H9 (cell line): Measurements from ENCODE around the gene BEX3. TPM values are rescaled to one million over a fixed set of nuclear protein-coding genes. Genes with fewer than 3 reads are reported as not detected.

Experiments
- DNase-seq: peaks from one replicate; pipeline ENCODE4 v3.0.0-alpha.2; 2017
- H2AFZ ChIP-seq: one replicate; pipeline ENCODE4 v1.6.1; 2013; ENCODE audit warnings: mild to moderate bottlenecking, low read length, control low read depth, moderate library complexity
- H2AK5ac ChIP-seq: 2 replicates; pipeline ENCODE4 v1.6.1; 2013; ENCODE audit warnings: low read length, control low read depth, mixed read lengths; ENCODE audit not compliant: insufficient read length
- H2BK120ac ChIP-seq: one replicate; pipeline ENCODE4 v1.6.1; 2013; ENCODE audit warnings: low read depth, mild to moderate bottlenecking, low read length, control low read depth, inconsistent platforms; ENCODE audit not compliant: poor library complexity, severe bottlenecking
- H2BK12ac ChIP-seq: 2 replicates; pipeline ENCODE4 v1.6.1; 2013; ENCODE audit warnings: low read length, control low read depth, mixed read lengths, low read depth; ENCODE audit not compliant: insufficient read length
- H2BK15ac ChIP-seq: 2 replicates; pipeline ENCODE4 v1.6.1; 2013; ENCODE audit warnings: low read depth, low read length, control low read depth
- H2BK20ac ChIP-seq: one replicate; pipeline ENCODE4 v1.6.1; 2013; ENCODE audit warnings: low read depth, mild to moderate bottlenecking, low read length, control low read depth, inconsistent platforms; ENCODE audit not compliant: poor library complexity, severe bottlenecking
- H2BK5ac ChIP-seq: 2 replicates; pipeline ENCODE4 v1.6.1; 2013; ENCODE audit warnings: low read length, control low read depth, mixed read lengths; ENCODE audit not compliant: insufficient read length
- H3K14ac ChIP-seq: 2 replicates; pipeline ENCODE4 v1.6.1; 2013; ENCODE audit warnings: low read length, control low read depth; ENCODE audit not compliant: insufficient read depth
- H3K18ac ChIP-seq: 2 replicates; pipeline ENCODE4 v1.6.1; 2013; ENCODE audit warnings: low read depth, mild to moderate bottlenecking, mixed read lengths, low read length, control low read depth; ENCODE audit not compliant: insufficient read length
- H3K23ac ChIP-seq: 2 replicates; pipeline ENCODE4 v1.6.1; 2013; ENCODE audit warnings: low read length, control low read depth, mixed read lengths, low read depth; ENCODE audit not compliant: insufficient read length
- H3K23me2 ChIP-seq: 2 replicates; pipeline ENCODE4 v1.6.1; 2013; ENCODE audit warnings: low read depth, mild to moderate bottlenecking, mixed read lengths, low read length, control low read depth; ENCODE audit not compliant: insufficient read length, poor library complexity, severe bottlenecking
- H3K27ac ChIP-seq: 2 replicates; pipeline ENCODE4 v1.5.1; 2013; ENCODE audit warnings: low read length, control low read depth, mixed read lengths, low read depth; ENCODE audit not compliant: insufficient read length
- H3K27me3 ChIP-seq: 2 replicates; pipeline ENCODE4 v1.6.1; 2013; ENCODE audit warnings: low read length, control low read depth, inconsistent platforms; ENCODE audit not compliant: insufficient read depth
- H3K4ac ChIP-seq: 2 replicates; pipeline ENCODE4 v1.6.1; 2013; ENCODE audit warnings: low read depth, mild to moderate bottlenecking, control low read depth, inconsistent platforms, low read length, moderate library complexity
- H3K4me1 ChIP-seq: 2 replicates; pipeline ENCODE4 v1.6.1; 2013; ENCODE audit warnings: low read length, control low read depth, inconsistent platforms; ENCODE audit not compliant: insufficient read depth
- H3K4me2 ChIP-seq: 2 replicates; pipeline ENCODE4 v1.6.1; 2013; ENCODE audit warnings: low read length, control low read depth, mixed read lengths; ENCODE audit not compliant: insufficient read length, insufficient read depth
- H3K56ac ChIP-seq: 2 replicates; pipeline ENCODE4 v1.6.1; 2013; ENCODE audit warnings: low read depth, mild to moderate bottlenecking, mixed read lengths, low read length, control low read depth; ENCODE audit not compliant: insufficient read length
- H3K79me1 ChIP-seq: 2 replicates; pipeline ENCODE4 v1.6.1; 2013; ENCODE audit warnings: low read depth, mild to moderate bottlenecking, moderate library complexity, low read length, control low read depth, inconsistent platforms; ENCODE audit not compliant: insufficient read depth, poor library complexity, severe bottlenecking
- H3K79me2 ChIP-seq: 2 replicates; pipeline ENCODE4 v1.6.1; 2013; ENCODE audit warnings: low read length, control low read depth, inconsistent platforms; ENCODE audit not compliant: insufficient read depth
- H3K9ac ChIP-seq: 2 replicates; pipeline ENCODE4 v1.6.1; 2013; ENCODE audit warnings: low read length, control low read depth, mixed read lengths; ENCODE audit not compliant: insufficient read length; ENCODE audit errors: extremely low read depth
- H3K9me3 ChIP-seq: one replicate; pipeline ENCODE4 v1.6.1; 2013; ENCODE audit warnings: low read depth, low read length, inconsistent platforms; ENCODE audit not compliant: control insufficient read depth
- H3T11ph ChIP-seq: one replicate; pipeline ENCODE4 v1.6.1; 2013; ENCODE audit warnings: mild to moderate bottlenecking, low read length, control low read depth, inconsistent platforms
- H4K20me1 ChIP-seq: one replicate; pipeline ENCODE4 v1.6.1; 2013; ENCODE audit not compliant: control insufficient read depth, insufficient read length, insufficient read depth
- H4K5ac ChIP-seq: 2 replicates; pipeline ENCODE4 v1.6.1; 2013; ENCODE audit warnings: low read depth, mild to moderate bottlenecking, mixed read lengths, low read length, control low read depth; ENCODE audit not compliant: insufficient read length
- H4K8ac ChIP-seq: replicated peaks from 2 replicates; pipeline ENCODE4 v1.6.1; 2013; ENCODE audit warnings: low read length, control low read depth, mixed read lengths, low read depth; ENCODE audit not compliant: insufficient read length
- H4K91ac ChIP-seq: 2 replicates; pipeline ENCODE4 v1.6.1; 2013; ENCODE audit warnings: low read depth, mild to moderate bottlenecking, moderate library complexity, mixed read lengths, low read length, control low read depth; ENCODE audit not compliant: insufficient read length
- H3K27ac Mint-ChIP-seq, 3 experiments: 2 replicates in 2 of 3; 3 replicates in 1 of 3; pipeline ENCODE4 v1.8.0; 2020 to 2021; ENCODE audit warnings: mixed read lengths in 3 of 3, mild to moderate bottlenecking in 1 of 3, moderate library complexity in 1 of 3
- H3K27me3 Mint-ChIP-seq: 2 replicates; pipeline ENCODE4 v1.8.0; 2021; ENCODE audit warnings: low read depth, mild to moderate bottlenecking, moderate library complexity, mixed read lengths
- H3K36me3 Mint-ChIP-seq, 3 experiments: 2 replicates in 2 of 3; 3 replicates in 1 of 3; pipeline ENCODE4 v1.8.0; 2020 to 2021; ENCODE audit warnings: low read depth in 3 of 3, mixed read lengths in 3 of 3; ENCODE audit not compliant: insufficient read depth in 1 of 3
- H3K4me1 Mint-ChIP-seq, 2 experiments: 2 replicates each; pipeline ENCODE4 v1.8.0; 2020; ENCODE audit warnings: mixed read lengths in 2 of 2
- H3K4me3 Mint-ChIP-seq, 2 experiments: 2 replicates in 1 of 2; 3 replicates in 1 of 2; pipeline ENCODE4 v1.8.0; 2020 to 2021; ENCODE audit warnings: mild to moderate bottlenecking in 2 of 2, mixed read lengths in 2 of 2, moderate library complexity in 1 of 2
- H3K9me3 Mint-ChIP-seq, 2 experiments: 2 replicates in 1 of 2; 3 replicates in 1 of 2; pipeline ENCODE4 v1.8.0; 2020; ENCODE audit warnings: mild to moderate bottlenecking in 2 of 2, mixed read lengths in 2 of 2, moderate library complexity in 1 of 2
- WGBS: extraction: QIAGEN DNeasy Blood & Tissue Kit; methylation state at CpG from one replicate; pipeline ENCODE4 v1.1.7; 2013; ENCODE audit warnings: missing lambda C conversion rate, low lambda C conversion rate, mixed read lengths; ENCODE audit not compliant: insufficient read length; ENCODE audit errors: extremely low coverage; 5-methylcytosine and 5-hydroxymethylcytosine counted together
- total RNA-seq: library from RNA; stranded (reverse); gene quantifications from 2 replicates; pipeline ENCODE4 v1.2.1, GENCODE V29; 2021
- TF ChIP-seq, protein P1 (sequence below): fragments of 200-600 bp; sonication (generic); conservative IDR thresholded peaks from 3 replicates; pipeline ENCODE4 v1.8.0; 2021; ENCODE audit warnings: antibody characterized with exemption, mild to moderate bottlenecking

Gene BEX3
- total RNA-seq, 1 experiment from 2014 or later, result 305 TPM

DNA sequence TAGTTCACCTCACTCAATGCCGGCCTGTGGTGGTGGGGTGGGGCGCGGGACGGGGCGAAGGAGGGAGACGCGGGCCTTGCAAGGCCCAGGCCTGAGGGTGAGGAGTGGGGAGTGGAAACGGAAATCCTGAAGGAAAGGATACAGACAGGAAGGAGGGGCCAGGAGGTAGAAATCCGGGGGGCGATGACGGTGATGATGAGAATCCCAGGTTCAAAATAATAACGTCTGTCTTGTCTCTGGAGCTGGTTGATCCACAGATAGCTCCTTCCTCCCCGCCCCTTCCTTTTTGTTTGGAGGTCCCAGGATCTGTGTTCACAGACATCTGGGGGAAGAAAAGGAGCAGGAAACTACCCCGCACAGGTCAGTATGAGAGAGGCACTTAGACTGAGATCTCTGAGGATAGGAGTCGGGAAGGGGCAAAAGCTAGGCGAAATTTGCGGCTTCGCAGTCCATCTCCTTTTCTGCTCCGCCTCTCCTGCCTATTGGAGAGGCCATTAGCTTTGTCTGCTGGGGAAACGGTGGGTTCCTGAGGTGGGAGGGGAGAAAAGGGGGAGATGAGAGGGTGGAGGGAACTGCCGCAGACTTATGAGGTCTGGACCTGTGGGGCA, 45.6 kb upstream of the BEX3 start:
- Mint-ChIP-seq H3K36me3 (no peaks in the 10 kb centered on the region; a peak in 1 of 7 replicates), H3K27me3 (no peaks in the 10 kb centered on the region), H3K9me3 (peaks cover 3 to 50% of the 10 kb centered on the region in 2 experiments; a peak in 3 of 5 replicates), H3K27ac (peak overlapping the region in 2 of 3 experiments; percentile 56 to 83; a peak in 5 of 7 replicates), H3K4me1 (peaks cover 26 to 28% of the 10 kb centered on the region in 2 experiments), H3K4me3 (peak overlapping the region; percentile 51 to 74)
- no peaks in the 10 kb centered on the region for H3K9me3 ChIP-seq
- DNase-seq, result peak; percentile 71
- no peak overlapping the region for H2BK15ac ChIP-seq
- H3K56ac ChIP-seq, result no peak overlapping the region
- no peak overlapping the region for H2BK120ac ChIP-seq
- no peak overlapping the region for H3K14ac ChIP-seq
- no peak overlapping the region for H4K8ac ChIP-seq
- no peaks in the 10 kb centered on the region for H4K20me1 ChIP-seq
- no peak overlapping the region for H3K23ac ChIP-seq
- H3K23me2 ChIP-seq, result no peaks in the 10 kb centered on the region
- H2BK20ac ChIP-seq, result no peak overlapping the region
- no peaks in the 10 kb centered on the region; the same call in 1 of the 2 replicates for H3K4me1 ChIP-seq
- no peaks in the 10 kb centered on the region for H3K79me1 ChIP-seq
- no peaks in the 10 kb centered on the region for H3K79me2 ChIP-seq
- H3K9ac ChIP-seq, result no peak overlapping the region
- no CpG with 5 or more reads among the region's 21 CpGs for WGBS
- no peaks in the 10 kb centered on the region for H3K27me3 ChIP-seq
- TF ChIP-seq, protein P1, sequence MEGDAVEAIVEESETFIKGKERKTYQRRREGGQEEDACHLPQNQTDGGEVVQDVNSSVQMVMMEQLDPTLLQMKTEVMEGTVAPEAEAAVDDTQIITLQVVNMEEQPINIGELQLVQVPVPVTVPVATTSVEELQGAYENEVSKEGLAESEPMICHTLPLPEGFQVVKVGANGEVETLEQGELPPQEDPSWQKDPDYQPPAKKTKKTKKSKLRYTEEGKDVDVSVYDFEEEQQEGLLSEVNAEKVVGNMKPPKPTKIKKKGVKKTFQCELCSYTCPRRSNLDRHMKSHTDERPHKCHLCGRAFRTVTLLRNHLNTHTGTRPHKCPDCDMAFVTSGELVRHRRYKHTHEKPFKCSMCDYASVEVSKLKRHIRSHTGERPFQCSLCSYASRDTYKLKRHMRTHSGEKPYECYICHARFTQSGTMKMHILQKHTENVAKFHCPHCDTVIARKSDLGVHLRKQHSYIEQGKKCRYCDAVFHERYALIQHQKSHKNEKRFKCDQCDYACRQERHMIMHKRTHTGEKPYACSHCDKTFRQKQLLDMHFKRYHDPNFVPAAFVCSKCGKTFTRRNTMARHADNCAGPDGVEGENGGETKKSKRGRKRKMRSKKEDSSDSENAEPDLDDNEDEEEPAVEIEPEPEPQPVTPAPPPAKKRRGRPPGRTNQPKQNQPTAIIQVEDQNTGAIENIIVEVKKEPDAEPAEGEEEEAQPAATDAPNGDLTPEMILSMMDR, result no peak
- H2AFZ ChIP-seq, result no peak overlapping the region
- no peak overlapping the region for H2AK5ac ChIP-seq
- no peak overlapping the region for H2BK12ac ChIP-seq
- H2BK5ac ChIP-seq, result no peak overlapping the region
- no peak overlapping the region for H3K27ac ChIP-seq
- peak overlapping the region; percentile 37 for H3K4me2 ChIP-seq
- no peak overlapping the region for H3K4ac ChIP-seq
- H4K5ac ChIP-seq, result no peak overlapping the region
- no peak overlapping the region for H3T11ph ChIP-seq
- H4K91ac ChIP-seq, result no peak overlapping the region
- H3K18ac ChIP-seq, result no peak overlapping the region
